ENCODE results near the gene NANP.
"Not testable (repeated sequence)": the region's sequence is repeated elsewhere in the genome, so short reads cannot be mapped to it uniquely, and the experiment has no call there.

The NANP gene

GRCh38 chr20:25623736-25624499, at the start of gene NANP:
TSS of gene NANP (minus strand) at chr20:25624014. CDS start at chr20:25623948, 66 bp downstream.
- H3K4me3 ChIP-seq (ENCODE audit: control insufficient read depth, low read depth, low read length) = peak within 1 kb of the TSS; percentile 85
- no peak for TF ChIP-seq CTCF (conservative IDR thresholded peaks at IDR 0.05; ENCODE audit: control insufficient read depth, insufficient read depth, low read depth, low read length)
- DNase-seq (ENCODE audit: low read depth) = peak; percentile 97

GRCh38 chr20:25672659-25673235, 48.9 kb upstream of the NANP start:
- DNase-seq (ENCODE audit: low read depth) = no peak
- TF ChIP-seq CTCF (conservative IDR thresholded peaks at IDR 0.05; ENCODE audit: control insufficient read depth, insufficient read depth, low read depth, low read length) = no peak

GRCh38 chr20:25669826-25670422, 46.1 kb upstream of the NANP start:
- peak; percentile 12 for TF ChIP-seq CTCF (conservative IDR thresholded peaks at IDR 0.05; ENCODE audit: control insufficient read depth, insufficient read depth, low read depth, low read length)
- H3K4me3 ChIP-seq (ENCODE audit: control insufficient read depth, low read depth, low read length) = no peak overlapping the region
- DNase-seq (ENCODE audit: low read depth) = peak; percentile 86

More at GRCh38 chr20:25672659-25673235, 48.9 kb upstream of the NANP start:
- no peak overlapping the region for H3K4me3 ChIP-seq (ENCODE audit: control insufficient read depth, low read depth, low read length)

GRCh38 chr20:25668446-25668845, 44.6 kb upstream of the NANP start:
- TF ChIP-seq CTCF (conservative IDR thresholded peaks at IDR 0.05; ENCODE audit: control insufficient read depth, insufficient read depth, low read depth, low read length) = no peak
- H3K4me3 ChIP-seq (ENCODE audit: control insufficient read depth, low read depth, low read length) = no peak overlapping the region
- DNase-seq (ENCODE audit: low read depth) = no peak

GRCh38 chr20:25659999-25660398, 36.2 kb upstream of the NANP start:
- H3K4me3 ChIP-seq (ENCODE audit: control insufficient read depth, low read depth, low read length) = no peak overlapping the region
- no peak for TF ChIP-seq CTCF (conservative IDR thresholded peaks at IDR 0.05; ENCODE audit: control insufficient read depth, insufficient read depth, low read depth, low read length)
- DNase-seq (ENCODE audit: low read depth) = no peak

GRCh38 chr20:25654487-25654886, 30.7 kb upstream of the NANP start:
- no peak for DNase-seq (ENCODE audit: low read depth)
- H3K4me3 ChIP-seq (ENCODE audit: control insufficient read depth, low read depth, low read length) = no peak overlapping the region
- TF ChIP-seq CTCF (conservative IDR thresholded peaks at IDR 0.05; ENCODE audit: control insufficient read depth, insufficient read depth, low read depth, low read length) = no peak

- H3K4me3 ChIP-seq (ENCODE audit: control insufficient read depth, low read depth, low read length); DNase-seq (ENCODE audit: low read depth): not testable (repeated sequence)
These were observed 29.1 kb upstream of the NANP start for GRCh38 chr20:25652866-25653265.
